ENCODE data around the gene SEC23IP. TPM values are rescaled to one million over a fixed set of nuclear protein-coding genes. Genes with fewer than 3 reads are reported as not detected.
"Not testable (repeated sequence)": the region's sequence is repeated elsewhere in the genome, so short reads cannot be mapped to it uniquely, and the experiment has no call there.

The SEC23IP gene
- total RNA-seq, 4 donors from 2014 or later: 19.7 to 41.1 (median 22.9) TPM

DNA sequence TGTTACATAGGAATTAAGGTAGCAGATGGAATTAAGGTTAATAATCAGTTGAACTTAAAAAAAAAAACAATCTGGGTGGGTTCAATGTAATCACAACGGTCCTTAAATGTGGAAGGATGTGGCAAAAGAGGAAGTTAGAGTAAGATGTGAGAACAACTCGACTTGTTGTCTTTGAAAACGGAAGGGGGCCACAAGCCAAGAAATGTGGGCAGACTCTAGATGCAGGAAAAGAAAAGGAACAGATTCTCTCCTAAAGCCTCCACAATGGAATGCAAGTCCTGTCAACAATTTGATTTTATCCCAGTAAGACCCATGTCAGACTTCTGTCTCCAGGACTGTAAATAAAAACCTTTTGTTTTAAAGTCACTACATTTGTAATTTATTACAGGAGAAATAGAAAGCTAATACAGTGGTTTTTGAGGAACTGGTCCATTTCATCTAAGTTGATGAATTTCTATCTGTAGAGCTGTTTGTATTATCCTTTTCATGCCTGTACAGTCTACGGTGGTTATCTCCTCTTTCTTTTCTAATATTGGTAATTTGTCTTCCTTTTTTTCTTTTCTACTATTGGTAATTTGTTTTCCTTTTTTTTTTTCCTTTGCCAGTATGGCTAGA, 28.5 kb upstream of the SEC23IP start:
- TF ChIP-seq, protein P1, sequence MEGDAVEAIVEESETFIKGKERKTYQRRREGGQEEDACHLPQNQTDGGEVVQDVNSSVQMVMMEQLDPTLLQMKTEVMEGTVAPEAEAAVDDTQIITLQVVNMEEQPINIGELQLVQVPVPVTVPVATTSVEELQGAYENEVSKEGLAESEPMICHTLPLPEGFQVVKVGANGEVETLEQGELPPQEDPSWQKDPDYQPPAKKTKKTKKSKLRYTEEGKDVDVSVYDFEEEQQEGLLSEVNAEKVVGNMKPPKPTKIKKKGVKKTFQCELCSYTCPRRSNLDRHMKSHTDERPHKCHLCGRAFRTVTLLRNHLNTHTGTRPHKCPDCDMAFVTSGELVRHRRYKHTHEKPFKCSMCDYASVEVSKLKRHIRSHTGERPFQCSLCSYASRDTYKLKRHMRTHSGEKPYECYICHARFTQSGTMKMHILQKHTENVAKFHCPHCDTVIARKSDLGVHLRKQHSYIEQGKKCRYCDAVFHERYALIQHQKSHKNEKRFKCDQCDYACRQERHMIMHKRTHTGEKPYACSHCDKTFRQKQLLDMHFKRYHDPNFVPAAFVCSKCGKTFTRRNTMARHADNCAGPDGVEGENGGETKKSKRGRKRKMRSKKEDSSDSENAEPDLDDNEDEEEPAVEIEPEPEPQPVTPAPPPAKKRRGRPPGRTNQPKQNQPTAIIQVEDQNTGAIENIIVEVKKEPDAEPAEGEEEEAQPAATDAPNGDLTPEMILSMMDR (IDR thresholded peaks at IDR 0.05): no peak
- no peak for TF ChIP-seq POLR2A (IDR thresholded peaks at IDR 0.05)
- 57 to 67% methylated on average over 4 of the region's 4 CpGs for WGBS, 2 donors
- intact Hi-C loops (cut with DNase I; ENCODE audit: low total_unique reads): loop anchor here (5.0 kb wide), 1 partner anchor 257 kb away; no protein-coding TSS in a partner anchor
- no peak overlapping the region for H3K4me3 ChIP-seq (ENCODE audit: low read depth, poor library complexity, severe bottlenecking)
- no peak for DNase-seq (ENCODE audit: low spot score in 2 of 2)

DNA sequence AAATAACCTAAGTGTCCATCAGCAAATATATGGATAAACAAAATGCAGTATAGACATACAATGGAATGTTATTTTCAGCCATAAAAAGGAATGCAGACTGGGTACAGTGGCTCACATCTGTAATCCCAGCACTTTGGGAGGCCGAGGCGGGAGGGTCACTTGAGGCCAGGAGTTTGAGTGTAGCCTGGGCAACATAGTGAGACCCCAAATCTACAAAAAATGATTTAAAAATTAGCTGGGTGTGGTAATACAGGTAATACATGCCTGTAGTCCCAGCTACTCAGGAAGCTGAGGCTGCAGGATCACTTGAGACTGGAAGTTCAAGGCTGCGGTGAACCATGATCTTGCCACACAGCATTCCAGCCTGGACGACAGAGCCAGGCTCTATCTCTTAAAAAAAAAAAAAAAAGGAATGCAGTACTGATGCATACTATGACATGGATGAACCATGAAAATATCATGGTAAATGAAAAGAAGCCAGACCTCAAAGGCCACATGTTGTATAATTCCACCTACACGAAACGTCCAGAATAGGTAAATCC, 26.8 kb upstream of the SEC23IP start:
- 90% methylated on average over 6 of the region's 6 CpGs for WGBS, 2 donors
- no peak for DNase-seq (ENCODE audit: low spot score in 2 of 2)
- H3K4me3 ChIP-seq (ENCODE audit: low read depth, poor library complexity, severe bottlenecking): no peak overlapping the region
- intact Hi-C loops (cut with DNase I; ENCODE audit: low total_unique reads): no loop called here
- no peak for TF ChIP-seq POLR2A (IDR thresholded peaks at IDR 0.05)
- TF ChIP-seq, protein P1 (IDR thresholded peaks at IDR 0.05): no peak

DNA sequence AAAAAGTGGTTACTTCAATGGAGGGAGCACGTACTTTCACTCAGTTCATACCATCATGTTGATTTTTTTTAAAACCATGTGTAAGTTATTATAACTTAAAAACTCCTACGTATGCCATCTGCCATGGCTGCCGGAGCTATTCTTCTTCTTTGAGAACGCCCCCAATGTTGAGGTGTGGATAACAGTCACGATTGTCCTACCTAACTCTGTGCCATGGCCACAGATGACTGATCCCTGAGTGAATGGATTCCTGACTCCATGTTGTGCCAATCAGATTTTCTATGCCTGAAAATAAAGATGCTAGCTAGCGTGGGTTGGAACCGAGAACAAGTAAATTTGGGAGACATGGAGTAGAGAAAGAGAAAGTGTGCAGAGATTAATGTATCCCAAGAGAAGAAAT, 25.2 kb upstream of the SEC23IP start:
- intact Hi-C loops (cut with DNase I; ENCODE audit: low total_unique reads): no loop called here
- 65 to 74% methylated on average over 7 of the region's 7 CpGs for WGBS, 2 donors
- TF ChIP-seq POLR2A (IDR thresholded peaks at IDR 0.05): no peak
- TF ChIP-seq, protein P1 (IDR thresholded peaks at IDR 0.05): no peak
- DNase-seq (ENCODE audit: low spot score in 2 of 2): no peak
- no peak overlapping the region for H3K4me3 ChIP-seq (ENCODE audit: low read depth, poor library complexity, severe bottlenecking)

DNA sequence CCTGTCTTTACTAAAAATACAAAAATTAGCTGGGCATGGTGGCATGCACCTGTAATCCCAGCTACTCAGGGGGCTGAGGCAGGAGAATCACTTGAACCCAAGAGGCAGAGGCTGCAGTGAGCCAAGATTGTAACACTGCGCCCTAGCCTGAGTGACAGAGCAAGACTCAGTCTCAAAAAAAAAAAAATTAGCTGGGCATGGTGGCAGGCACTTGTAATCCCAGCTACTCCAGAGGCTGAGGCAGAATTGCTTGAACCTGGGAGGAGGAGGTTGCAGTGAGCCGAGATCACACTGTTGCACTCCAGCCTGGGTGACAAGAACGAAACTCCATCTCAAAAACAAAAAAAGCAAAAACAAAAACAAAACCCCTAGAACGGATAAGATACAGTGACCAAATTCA, 23.1 kb upstream of the SEC23IP start:
- DNase-seq (ENCODE audit: low spot score in 2 of 2); H3K4me3 ChIP-seq (ENCODE audit: low read depth, poor library complexity, severe bottlenecking); intact Hi-C loops (cut with DNase I; ENCODE audit: low total_unique reads): not testable (repeated sequence)
- WGBS, 2 donors: 80% methylated on average over 4 of the region's 4 CpGs

DNA sequence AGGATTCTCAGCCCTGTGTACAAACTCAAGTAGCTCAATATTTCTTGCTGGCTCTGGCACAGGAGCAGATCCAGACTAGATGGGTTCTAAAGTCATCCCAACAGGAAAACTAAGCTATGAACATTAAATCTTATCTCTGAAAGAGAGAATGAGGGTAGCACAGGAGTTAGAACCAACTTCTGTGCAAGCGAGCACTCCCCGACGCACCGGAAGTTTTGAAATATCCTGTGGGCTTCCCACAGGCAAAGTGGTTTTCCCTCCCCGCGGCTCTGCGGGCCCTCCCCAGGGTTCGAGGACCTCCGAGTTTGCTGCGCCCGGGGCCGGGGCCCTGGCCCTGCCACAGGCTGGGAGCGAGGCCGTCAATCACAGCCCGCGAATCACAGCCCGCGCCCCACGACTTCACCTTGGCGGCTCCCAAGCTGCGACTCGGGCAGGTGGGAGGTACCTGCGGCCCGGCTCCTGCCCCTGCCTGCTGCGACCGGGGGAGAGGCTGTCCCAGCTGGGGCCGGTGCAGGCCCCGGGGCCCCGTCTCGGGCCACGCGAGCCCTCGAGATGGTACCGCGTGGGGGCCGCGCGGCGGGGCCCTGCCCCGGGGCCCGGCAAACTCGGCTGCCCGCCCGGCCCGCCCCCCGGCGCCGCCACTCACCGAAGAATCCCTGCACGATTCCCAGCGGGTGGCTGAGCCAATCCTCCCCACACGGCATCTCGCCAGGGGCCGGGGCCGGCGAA, 20.5 kb upstream of the SEC23IP start:
- intact Hi-C loops (cut with DNase I; ENCODE audit: low total_unique reads): no loop called here
- DNase-seq (ENCODE audit: low spot score in 2 of 2): peak in 1 of 2 donors; percentile 88
- WGBS, 2 donors: 0% methylated on average over 8 to 15 of the region's 56 CpGs
- TF ChIP-seq, protein P1 (IDR thresholded peaks at IDR 0.05): no peak
- no peak for TF ChIP-seq POLR2A (IDR thresholded peaks at IDR 0.05)
- H3K4me3 ChIP-seq (ENCODE audit: low read depth, poor library complexity, severe bottlenecking): peak overlapping the region; percentile 77

DNA sequence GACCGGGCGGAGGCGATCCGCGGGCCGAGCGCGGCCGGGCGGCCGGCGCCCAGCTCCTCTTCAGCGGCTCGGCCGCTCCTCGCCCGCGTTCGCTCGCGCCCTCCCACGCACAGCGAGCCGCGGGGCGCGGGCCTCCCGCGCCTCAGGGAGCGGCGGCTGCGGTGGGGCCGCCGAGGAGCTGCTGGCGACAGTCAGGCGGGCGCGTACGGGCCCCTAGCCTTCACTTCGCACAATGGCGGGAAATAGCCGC, 20.0 kb upstream of the SEC23IP start, which contains the start of gene MCMBP:
Gene MCMBP, minus strand, starts transcription at position 234 of the 250 bp plus-strand sequence. CDS start 259 bp downstream, outside the sequence.
- intact Hi-C loops (cut with DNase I; ENCODE audit: low total_unique reads): no loop called here
- TF ChIP-seq POLR2A (IDR thresholded peaks at IDR 0.05): no peak
- TF ChIP-seq, protein P1 (IDR thresholded peaks at IDR 0.05): no peak
- 0% methylated on average over 8 of the region's 42 CpGs; no CpG with 5 or more reads in 1 of the 2 donors for WGBS, 2 donors
- no peak for DNase-seq (ENCODE audit: low spot score in 2 of 2)
- peak within 1 kb of the TSS; percentile 77 for H3K4me3 ChIP-seq (ENCODE audit: low read depth, poor library complexity, severe bottlenecking)
